Measurements from ENCODE around the gene KCNG2. TPM values are rescaled to one million over a fixed set of nuclear protein-coding genes. Genes with fewer than 3 reads are reported as not detected.

KCNG2 gene
- total RNA-seq, 1 experiment from 2014 or later, result not detected

DNA sequence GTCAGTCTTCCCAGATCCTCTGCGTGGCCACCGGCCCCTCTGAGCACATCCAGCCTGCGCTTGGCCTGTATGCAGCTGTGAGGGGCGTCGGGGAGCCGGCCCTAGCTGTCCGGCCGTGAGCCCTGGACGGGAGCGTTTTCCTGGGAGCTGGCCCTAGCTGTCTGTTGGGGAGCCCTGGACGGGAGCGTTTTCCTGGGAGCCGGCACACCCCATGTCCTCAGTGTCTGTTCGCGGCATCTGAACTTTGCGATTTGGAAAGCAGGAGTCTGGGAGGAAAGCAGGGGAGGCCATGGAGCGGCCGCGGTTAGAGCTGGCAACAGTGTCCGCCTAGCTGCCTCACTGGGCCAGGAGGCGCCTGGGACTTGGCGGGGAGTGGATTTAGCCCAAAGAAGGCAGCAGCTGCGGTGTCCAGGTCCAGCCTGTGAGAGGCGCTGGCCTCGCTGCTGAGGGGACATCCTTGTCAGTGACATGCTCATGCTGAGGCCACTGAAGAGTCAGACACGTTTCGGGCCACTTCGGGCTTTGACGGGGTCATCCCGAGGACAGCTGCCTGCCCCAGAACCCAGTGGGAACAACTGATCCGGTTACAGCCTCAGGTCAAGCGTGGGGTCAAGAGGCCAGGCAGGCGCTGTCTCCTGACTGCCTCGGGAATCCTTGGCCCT is 75.8 kb downstream of the KCNG2 start:
- Histone ChIP-seq H3K79me2 (ENCODE audit: low read depth) (no peaks in the 10 kb centered on the region), H3K27ac (no peak overlapping the region), H3K27me3 (ENCODE audit: insufficient read depth, low read depth) (peaks cover 72% of the 10 kb centered on the region), H3F3A (ENCODE audit: insufficient read depth, low read depth) (no peaks in the 10 kb centered on the region), H3K4me2 (no peak overlapping the region), H3K9me3 (ENCODE audit: insufficient read depth, low read depth) (no peaks in the 10 kb centered on the region), H3K4me1 (replicated peaks; ENCODE audit: insufficient read depth) (no peaks in the 10 kb centered on the region), H3K36me3 (ENCODE audit: low read depth) (no peaks in the 10 kb centered on the region), H4K20me1 (ENCODE audit: insufficient read depth) (no peaks in the 10 kb centered on the region), H2AFZ (no peak overlapping the region), H3K4me3 (no peak overlapping the region), H3K9me2 (ENCODE audit: insufficient read depth) (no peaks in the 10 kb centered on the region)
- intact Hi-C loops (cut with micrococcal nuclease; ENCODE audit: unreplicated experiment), result no loop called here
- DNase-seq, result no peak
- TF ChIP-seq CTCF (conservative IDR thresholded peaks at IDR 0.05) (no peak), EZH2 (IDR thresholded peaks at IDR 0.05; ENCODE audit: low read depth) (no peak)
- no TSS peak for BruUV-seq (replicated peaks)
- POLR2A ChIA-PET (ENCODE audit: unreplicated experiment), result no interaction called here
- CTCF ChIA-PET, result no interaction called here

DNA sequence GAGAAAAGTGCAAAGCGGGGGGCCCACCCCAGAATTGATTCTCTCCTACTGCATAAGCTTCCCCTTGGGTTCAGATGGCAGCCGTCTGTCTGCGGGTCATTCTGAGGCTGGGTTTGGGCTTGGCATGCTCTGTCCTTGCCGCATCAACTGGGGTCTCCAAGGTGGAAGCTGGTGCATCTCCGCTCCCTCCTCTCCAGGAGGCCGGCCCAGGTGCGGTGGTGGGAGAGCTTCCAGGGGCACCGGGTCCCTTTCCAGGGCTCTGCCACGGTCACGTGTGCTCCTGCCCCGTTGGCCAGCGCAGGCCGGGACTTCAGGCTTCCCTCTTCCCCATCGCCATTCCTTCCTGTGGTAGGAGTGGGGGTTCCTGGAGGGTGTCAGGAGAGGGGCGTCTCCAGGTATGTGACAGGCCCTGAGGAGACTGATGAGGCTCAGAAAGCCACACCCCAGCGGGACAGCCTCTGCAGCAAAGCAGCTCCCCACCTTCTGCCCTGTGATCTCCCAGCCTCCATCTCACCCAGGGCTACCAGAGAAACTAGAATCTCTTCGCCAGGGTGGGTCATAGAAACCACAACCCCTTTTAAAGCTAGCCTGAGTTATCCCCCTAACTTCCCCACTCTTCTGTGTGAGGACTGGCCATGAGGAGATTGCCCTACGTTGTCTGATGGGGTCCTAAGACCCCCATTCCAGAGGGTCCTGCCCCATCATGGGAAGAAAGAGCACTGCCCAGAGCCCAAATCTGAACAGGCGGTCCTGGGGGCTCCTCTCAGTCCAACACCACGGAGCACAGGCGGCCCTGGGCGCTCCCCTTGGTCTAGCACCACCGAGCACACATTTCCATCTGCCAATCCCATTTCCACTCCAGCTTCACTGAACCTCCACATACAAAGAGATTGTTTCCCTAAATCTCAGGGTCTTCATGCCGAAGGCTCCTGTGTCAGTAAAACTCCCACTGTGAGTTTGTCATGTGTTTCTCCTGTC is 77.1 kb downstream of the KCNG2 start:
- Histone ChIP-seq H3K79me2 (ENCODE audit: low read depth) (no peaks in the 10 kb centered on the region), H4K20me1 (ENCODE audit: insufficient read depth) (no peaks in the 10 kb centered on the region), H3K4me3 (no peak overlapping the region), H3K36me3 (ENCODE audit: low read depth) (no peaks in the 10 kb centered on the region), H3K9me2 (ENCODE audit: insufficient read depth) (no peaks in the 10 kb centered on the region), H2AFZ (no peak overlapping the region), H3K4me2 (no peak overlapping the region), H3F3A (ENCODE audit: insufficient read depth, low read depth) (no peaks in the 10 kb centered on the region), H3K27ac (no peak overlapping the region), H3K27me3 (ENCODE audit: insufficient read depth, low read depth) (peaks cover 60% of the 10 kb centered on the region), H3K9me3 (ENCODE audit: insufficient read depth, low read depth) (no peaks in the 10 kb centered on the region), H3K4me1 (replicated peaks; ENCODE audit: insufficient read depth) (no peaks in the 10 kb centered on the region)
- intact Hi-C loops (cut with micrococcal nuclease; ENCODE audit: unreplicated experiment), result no loop called here
- DNase-seq, result no peak
- no peak for TF ChIP-seq CTCF (conservative IDR thresholded peaks at IDR 0.05)
- no peak for TF ChIP-seq EZH2 (IDR thresholded peaks at IDR 0.05; ENCODE audit: low read depth)
- ChIA-PET POLR2A (ENCODE audit: unreplicated experiment) (no interaction called here), CTCF (no interaction called here)
- BruUV-seq (replicated peaks), result no TSS peak

GRCh38 chr18:79875531-79875919 is 77.8 kb downstream of the KCNG2 start:
- no TSS peak for BruUV-seq (replicated peaks)
- Histone ChIP-seq H3K9me3 (ENCODE audit: insufficient read depth, low read depth) (no peaks in the 10 kb centered on the region), H3K9me2 (ENCODE audit: insufficient read depth) (no peaks in the 10 kb centered on the region), H3K4me1 (replicated peaks; ENCODE audit: insufficient read depth) (no peaks in the 10 kb centered on the region), H3K4me2 (no peak overlapping the region), H3K79me2 (ENCODE audit: low read depth) (no peaks in the 10 kb centered on the region), H2AFZ (no peak overlapping the region), H3K27ac (no peak overlapping the region), H3K27me3 (ENCODE audit: insufficient read depth, low read depth) (peaks cover 55% of the 10 kb centered on the region), H3K4me3 (no peak overlapping the region), H3F3A (ENCODE audit: insufficient read depth, low read depth) (no peaks in the 10 kb centered on the region), H4K20me1 (ENCODE audit: insufficient read depth) (no peaks in the 10 kb centered on the region), H3K36me3 (ENCODE audit: low read depth) (no peaks in the 10 kb centered on the region)
- TF ChIP-seq CTCF (conservative IDR thresholded peaks at IDR 0.05) (no peak), EZH2 (IDR thresholded peaks at IDR 0.05; ENCODE audit: low read depth) (no peak)
- ChIA-PET CTCF (no interaction called here), POLR2A (ENCODE audit: unreplicated experiment) (no interaction called here)
- intact Hi-C loops (cut with micrococcal nuclease; ENCODE audit: unreplicated experiment), result no loop called here
- DNase-seq, result no peak
